ENCODE measurements around the gene SLC27A1.

DNA sequence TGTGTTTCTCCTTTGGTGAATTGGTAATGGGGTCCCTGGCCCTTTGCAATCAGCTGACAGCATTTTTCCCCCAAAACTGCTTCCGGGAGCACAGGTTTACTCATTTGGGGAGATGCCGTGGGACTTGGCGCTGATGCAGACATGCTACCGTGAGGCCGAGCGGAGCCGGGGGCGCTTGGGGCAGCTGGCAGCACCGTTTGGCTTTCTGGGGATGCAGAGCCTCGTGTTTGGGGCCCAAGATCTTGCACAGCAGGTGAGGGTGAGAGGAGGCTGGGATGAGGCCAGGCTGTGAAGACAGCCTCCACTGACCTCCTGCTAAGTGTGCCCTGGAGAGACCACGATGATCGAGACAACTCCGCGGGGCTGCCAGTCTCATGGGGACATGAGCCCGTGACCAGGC lies 71.7 kb downstream of the SLC27A1 start:
- TF ChIP-seq CSDC2 (CRISPR knock-in tag; IDR thresholded peaks at IDR 0.05) (no peak), ZFP30 (CRISPR knock-in tag; IDR thresholded peaks at IDR 0.05) (no peak), TSHZ2 (CRISPR knock-in tag; IDR thresholded peaks at IDR 0.05) (no peak), ZNF8 (CRISPR knock-in tag; IDR thresholded peaks at IDR 0.05) (no peak), PPARA (CRISPR knock-in tag; IDR thresholded peaks at IDR 0.05; ENCODE audit: borderline replicate concordance) (no peak)
